NCI-H1092 treated with DMSO at 0.1 percent for 48 hours (cell line): ENCODE results near the gene PIK3C2B.
A peak's percentile ranks its signal among the peaks of the same experiment; 100 is the strongest.

Experiments used
- DNase-seq: peaks from one replicate; lab custom pipeline; 2025; lab: John Stamatoyannopoulos, UW

PIK3C2B gene

DNA sequence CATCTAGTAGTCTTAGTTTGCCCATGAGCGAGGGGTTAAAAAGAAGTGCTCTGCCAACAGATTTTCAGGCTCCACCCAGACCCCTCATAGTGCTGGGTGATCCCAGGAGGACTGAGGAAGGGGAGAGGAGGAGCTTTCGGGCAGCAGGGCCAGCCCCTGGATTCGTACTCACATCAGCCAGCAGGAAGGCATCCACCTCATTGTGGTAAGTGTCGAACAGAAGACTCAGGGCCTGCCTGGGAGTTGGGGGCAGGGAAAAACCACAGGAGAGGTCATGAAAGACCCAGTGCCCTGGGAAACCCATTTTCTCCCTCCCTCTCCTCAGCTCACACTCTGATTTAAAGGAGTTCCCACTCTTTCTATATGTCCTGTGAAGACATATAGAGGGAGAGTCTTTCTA is 34.9 kb downstream of the PIK3C2B start:
- no peak for DNase-seq

GRCh38 chr1:204457666-204458065 is 36.9 kb downstream of the PIK3C2B start:
- no peak for DNase-seq

GRCh38 chr1:204456826-204457442 is 37.7 kb downstream of the PIK3C2B start:
- DNase-seq: no peak

GRCh38 chr1:204455831-204456145 is 38.8 kb downstream of the PIK3C2B start:
- DNase-seq: no peak

GRCh38 chr1:204455063-204455830 is 39.4 kb downstream of the PIK3C2B start:
- DNase-seq: no peak

DNA sequence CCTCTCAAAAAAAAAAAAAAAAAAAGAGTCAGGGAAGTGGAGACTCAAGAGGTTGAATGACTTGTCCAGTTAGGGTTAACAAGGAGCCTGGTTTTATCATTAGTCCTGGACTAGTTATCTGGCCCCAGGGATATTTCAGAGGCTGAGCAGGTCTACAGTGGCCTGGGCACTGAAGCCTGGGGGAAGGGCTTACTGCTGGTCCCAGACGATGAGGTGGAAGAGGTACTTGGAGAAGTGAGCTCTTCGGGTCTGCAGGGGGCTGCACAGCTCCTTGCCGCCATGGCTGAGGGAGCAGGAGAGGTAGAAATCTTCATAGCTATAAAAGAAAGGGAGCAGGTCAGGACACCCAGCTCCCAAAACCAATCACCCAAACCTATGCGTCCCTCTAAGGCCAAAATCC is 40.1 kb downstream of the PIK3C2B start:
- DNase-seq: no peak

GRCh38 chr1:204453141-204453772 is 41.3 kb downstream of the PIK3C2B start:
- DNase-seq: no peak

DNA sequence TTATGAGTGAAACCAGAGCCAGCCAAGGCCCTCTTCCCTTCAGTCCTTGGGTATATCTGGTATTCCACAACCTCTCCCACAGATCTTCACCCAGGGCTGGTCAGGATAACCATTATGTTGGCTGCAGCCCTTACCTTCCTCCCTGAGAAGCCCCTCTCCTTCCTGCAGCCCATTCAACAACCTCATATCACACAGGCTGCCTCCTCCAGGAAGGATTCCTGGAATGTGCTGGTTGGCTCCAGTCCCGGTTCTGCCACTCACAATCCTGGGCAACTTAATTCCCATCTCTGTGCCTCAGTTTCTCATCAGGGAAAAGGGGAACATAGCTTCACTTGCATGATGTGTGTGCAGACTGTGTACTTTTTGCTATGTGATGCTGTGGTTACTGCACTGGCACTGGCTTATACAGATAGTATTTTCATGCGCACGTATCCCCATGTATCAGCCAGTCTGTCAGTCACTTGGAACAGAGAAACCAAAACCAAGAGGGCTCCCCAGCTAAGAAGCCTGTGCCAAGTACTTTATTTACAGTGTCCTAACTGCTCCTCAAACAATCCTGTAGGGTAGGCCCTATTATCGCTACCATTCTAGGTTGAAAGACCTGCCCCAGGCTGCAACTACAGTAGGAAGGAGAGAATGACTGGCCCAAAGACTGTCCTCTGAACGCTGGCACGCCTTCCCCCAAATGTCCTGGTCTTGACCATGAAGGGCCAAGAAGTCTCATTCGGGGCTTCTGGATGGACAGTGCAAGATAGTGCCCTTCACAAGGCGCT is 43.1 kb downstream of the PIK3C2B start:
- DNase-seq: no peak

- DNase-seq: no peak
These were observed 43.9 kb downstream of the PIK3C2B start for GRCh38 chr1:204450461-204451257.

DNA sequence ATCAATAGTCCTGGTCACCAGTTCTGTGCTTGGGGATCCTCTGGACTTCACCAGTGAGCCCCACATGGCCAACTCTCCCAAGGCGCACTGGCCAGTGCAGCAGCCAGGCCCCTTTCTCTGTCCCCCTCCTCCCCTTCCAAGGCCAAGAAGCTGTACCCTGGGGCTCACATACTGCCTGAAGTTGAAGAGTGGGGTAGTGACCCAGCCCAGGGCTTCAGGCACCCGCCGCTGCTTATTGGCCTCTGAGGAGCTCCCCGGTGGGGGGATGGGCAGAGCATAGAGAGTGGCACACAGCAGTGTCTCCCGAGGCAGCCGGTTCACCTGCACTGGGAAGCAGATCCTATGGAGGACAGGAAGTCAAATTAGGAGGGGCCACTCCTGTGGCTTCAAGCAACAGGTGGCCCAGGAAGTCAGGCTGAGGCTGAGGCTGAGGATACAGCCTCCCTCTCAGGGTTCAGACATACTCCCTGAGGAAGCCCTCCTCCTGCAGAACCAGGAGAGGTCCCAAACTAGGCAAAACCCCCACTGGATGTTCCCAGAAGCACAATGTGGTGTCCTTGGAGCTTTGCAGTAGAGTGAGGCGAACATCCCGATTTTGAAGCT is 44.8 kb downstream of the PIK3C2B start:
- DNase-seq: no peak

DNA sequence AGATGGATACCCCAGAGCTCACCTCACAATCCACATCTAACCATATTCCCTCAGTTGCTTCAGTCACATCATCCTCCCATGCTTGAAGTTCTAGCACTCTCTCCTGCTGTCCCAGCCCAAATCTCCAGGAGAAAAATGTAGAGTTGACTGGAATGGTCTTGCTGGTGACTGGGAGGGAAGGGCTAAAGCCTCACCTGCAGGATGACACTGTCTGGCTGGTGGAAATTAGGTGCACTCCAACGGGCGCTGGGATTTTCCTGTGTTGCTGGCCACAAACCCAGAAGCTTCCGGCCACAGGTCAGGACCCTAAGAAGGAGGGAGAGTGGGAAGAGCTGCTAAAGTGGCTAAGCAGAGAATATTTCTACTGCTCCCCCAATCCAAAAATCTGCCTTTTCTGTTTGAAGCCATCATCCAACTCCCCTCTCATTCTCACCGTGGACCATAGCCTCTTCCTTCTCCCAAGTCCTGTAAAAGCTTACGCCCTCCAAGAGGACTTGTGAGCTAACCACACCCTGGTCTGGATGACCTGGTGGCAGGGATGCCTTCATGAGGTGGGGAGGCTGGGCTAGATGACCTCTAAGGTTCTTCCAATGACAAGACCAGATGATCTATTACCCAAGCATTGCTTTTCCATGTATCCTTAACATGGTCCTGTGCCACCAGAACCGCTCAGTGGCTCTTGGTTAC is 45.5 kb downstream of the PIK3C2B start:
- no peak for DNase-seq

- no peak for DNase-seq
These were observed 46.2 kb downstream of the PIK3C2B start for GRCh38 chr1:204448344-204448964.

DNA sequence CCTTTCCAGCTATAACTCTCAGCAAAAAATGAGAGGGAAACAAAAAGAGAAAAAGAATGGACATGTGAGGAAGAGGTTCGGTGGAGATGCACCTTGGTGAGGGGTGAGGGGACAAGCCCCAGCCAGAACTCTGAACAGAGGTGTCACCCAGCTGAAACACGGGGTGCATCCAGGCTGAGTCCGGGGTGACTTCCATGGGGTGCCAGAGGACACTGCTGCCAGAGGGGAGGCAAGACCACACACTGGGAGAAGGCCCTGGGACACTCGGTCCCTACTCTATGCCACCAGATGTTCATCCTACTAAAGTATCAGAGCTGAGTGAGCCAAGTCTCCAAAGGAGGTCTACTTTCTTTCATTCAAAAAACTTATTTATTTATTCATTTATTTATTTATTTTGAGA is 46.9 kb downstream of the PIK3C2B start:
- DNase-seq: no peak

DNA sequence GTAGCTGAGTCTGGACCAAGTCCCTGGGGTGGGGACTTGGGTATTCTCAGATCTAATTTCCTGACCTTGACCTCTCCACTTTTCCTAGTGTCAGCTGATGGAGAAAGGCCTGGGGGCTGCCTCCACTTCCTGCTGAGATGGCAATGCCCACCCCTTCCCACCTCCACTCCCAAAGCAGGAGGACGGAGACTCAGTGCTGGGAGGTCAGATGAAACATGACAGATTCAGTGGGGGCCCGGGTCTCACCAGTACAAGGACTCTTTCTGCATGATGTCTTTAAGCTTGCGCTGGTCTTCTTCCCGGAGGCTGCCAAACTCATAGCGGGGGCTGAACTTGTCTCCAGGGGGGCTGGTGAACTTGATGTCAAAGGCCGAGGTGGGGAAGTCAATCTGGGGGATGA is 47.4 kb downstream of the PIK3C2B start:
- no peak for DNase-seq

DNA sequence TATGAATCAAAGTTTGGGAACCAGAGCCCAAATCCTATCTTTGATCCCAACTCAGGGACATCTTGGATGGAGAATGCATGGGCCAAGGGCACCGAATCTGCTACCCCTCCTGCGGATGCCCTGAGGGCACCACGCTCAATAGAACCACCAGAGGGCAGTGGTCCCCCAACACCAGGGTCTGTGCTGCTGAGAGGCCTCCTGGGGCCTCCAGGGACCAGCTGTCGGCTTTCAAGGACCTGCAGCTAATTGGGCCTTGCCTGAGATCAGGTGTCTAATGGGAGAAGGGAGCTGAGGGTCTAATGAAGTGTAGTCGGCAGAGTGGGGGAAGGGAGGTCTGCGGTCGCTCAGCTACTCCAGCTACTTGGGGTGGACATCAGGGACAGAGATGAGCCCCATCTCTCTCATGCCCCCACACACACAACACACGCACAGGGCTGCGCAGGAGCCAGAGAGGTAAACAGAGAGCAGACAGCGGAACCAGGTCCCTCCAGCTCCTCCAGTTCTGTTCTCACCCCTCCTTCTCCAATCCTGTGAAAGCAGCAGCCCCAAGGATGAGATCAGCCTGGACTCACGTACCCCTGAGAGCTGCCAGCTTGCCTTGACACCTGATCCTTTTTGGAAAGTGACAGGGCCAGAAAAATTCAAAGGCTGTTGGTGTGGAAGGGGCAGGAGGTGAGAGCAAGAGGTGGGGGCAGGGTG is 48.0 kb downstream of the PIK3C2B start:
- peak; percentile 98 for DNase-seq

GRCh38 chr1:204445860-204446412 is 48.7 kb downstream of the PIK3C2B start:
- no peak for DNase-seq
